AG04450 (cell line): ENCODE measurements around the gene KRT6B. TPM values are rescaled to one million over a fixed set of nuclear protein-coding genes. Genes with fewer than 3 reads are reported as not detected.

Source experiments
- CTCF ChIA-PET: fragments of 300-600, 350-600 bp; formaldehyde crosslinking; extraction: SDS; loops from one replicate; lab custom pipeline; 2022; ENCODE audit warnings: antibody characterized with exemption, inconsistent platforms; lab: Charles Lee
- POLR2A ChIA-PET: fragments of 350-600 bp; formaldehyde crosslinking; extraction: SDS; loops from one replicate; lab custom pipeline; 2021; ENCODE audit warnings: antibody characterized with exemption, inconsistent platforms; lab: Yijun Ruan, JAX
- DNase-seq: peaks from one replicate; pipeline ENCODE4 v3.0.0-alpha.2; 2011; ENCODE audit warnings: low read depth, low spot score
- H3K27ac ChIP-seq: one replicate; pipeline ENCODE4 v1.5.1; 2012; ENCODE audit warnings: low read depth, low read length, control low read depth
- H3K27me3 ChIP-seq: one replicate; pipeline ENCODE4 v1.6.0; 2012; ENCODE audit warnings: low read length; ENCODE audit not compliant: control insufficient read depth, insufficient read depth
- H3K4me3 ChIP-seq: 2 replicates; pipeline ENCODE4 v1.5.1; 2011; ENCODE audit warnings: mild to moderate bottlenecking, low read depth, low read length, control low read depth
- H3K9me3 ChIP-seq: 2 replicates; pipeline ENCODE4 v1.5.1; 2012; ENCODE audit warnings: low read length; ENCODE audit not compliant: control insufficient read depth, insufficient read depth
- polyA plus RNA-seq: library from polyadenylated mRNA; depleted of rRNA; stranded (reverse); fragments of >200 nt; gene quantifications from 2 replicates; pipeline ENCODE4 v1.2.3, GENCODE V29; 2011
- TF ChIP-seq, protein P1 (sequence below): IDR thresholded peaks from 2 replicates; pipeline ENCODE4 v1.5.1; 2011; ENCODE audit warnings: low read depth, low read length, control low read depth, inconsistent platforms

KRT6B gene
- polyA plus RNA-seq, 1 experiment: not detected

DNA sequence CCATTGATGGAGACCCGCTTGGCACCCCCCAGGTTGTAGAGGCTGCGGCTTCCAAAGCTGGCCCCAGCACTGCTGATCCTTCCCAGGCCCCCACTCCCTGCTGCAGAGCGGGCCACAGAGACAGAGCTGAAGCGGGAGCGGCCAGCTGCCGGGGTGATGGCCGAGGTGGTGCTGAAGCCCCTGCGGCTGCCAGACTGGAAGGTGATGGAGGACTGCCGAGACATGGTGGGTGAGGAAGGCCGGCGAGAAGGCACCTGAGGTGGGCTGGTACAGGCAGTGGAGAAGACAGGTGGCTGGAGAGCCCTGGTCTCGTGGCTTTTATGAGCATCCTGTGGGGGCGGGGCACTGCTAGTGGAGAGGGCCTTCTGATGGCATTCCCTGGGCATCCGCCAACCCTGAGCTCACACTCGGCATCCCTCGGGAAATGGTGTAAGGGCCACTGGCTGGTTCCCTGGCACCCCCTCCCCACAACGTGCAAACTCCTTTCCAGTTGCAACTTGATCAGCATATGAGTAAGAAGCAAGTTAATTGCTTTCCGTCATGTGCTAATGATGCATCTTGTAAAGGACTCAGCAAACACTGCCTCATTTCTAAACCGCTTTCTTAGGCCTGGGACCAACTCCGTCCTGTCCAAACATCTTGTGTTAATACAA, 17.7 kb downstream of the KRT6B start, which contains the start of gene KRT75:
TSS of gene KRT75 (minus strand) at position 291 of the 653 bp plus-strand sequence. CDS start at position 224, 67 bp downstream.
- DNase-seq: no peak
- TF ChIP-seq, protein P1, sequence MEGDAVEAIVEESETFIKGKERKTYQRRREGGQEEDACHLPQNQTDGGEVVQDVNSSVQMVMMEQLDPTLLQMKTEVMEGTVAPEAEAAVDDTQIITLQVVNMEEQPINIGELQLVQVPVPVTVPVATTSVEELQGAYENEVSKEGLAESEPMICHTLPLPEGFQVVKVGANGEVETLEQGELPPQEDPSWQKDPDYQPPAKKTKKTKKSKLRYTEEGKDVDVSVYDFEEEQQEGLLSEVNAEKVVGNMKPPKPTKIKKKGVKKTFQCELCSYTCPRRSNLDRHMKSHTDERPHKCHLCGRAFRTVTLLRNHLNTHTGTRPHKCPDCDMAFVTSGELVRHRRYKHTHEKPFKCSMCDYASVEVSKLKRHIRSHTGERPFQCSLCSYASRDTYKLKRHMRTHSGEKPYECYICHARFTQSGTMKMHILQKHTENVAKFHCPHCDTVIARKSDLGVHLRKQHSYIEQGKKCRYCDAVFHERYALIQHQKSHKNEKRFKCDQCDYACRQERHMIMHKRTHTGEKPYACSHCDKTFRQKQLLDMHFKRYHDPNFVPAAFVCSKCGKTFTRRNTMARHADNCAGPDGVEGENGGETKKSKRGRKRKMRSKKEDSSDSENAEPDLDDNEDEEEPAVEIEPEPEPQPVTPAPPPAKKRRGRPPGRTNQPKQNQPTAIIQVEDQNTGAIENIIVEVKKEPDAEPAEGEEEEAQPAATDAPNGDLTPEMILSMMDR: no peak
- Histone ChIP-seq H3K4me3 (no peak within 1 kb of the TSS), H3K27me3 (peaks cover 12% of the 10 kb centered on the region), H3K9me3 (no peaks in the 10 kb centered on the region), H3K27ac (no peak within 1 kb of the TSS)
- ChIA-PET POLR2A (no interaction called here), CTCF (no interaction called here)

DNA sequence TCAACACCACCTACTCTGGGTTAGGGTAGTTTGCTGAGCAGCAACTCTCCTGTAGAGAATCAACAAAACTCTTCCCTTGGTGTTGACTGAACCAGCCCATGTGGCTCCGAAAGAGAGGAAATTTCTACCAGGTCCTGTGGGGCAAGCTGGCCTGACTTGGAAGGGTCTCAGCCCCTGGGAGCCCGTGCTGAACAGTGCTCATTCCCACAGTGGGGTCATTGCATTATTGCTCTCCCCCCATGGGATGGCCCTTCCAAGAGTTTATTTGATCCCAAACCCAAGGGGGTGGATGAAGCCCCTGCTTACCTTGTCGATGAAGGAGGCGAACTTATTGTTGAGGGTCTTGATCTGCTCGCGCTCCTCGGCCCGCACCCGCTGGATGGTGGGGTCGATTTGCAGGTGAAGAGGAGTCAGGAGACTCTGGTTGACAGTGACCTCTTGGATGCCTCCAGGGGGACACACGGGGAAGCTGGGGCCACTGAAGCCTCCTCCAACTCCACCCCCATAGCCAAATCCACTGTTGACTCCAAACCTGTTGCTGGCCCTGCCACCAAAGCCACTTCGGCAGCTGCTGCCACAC, 18.4 kb downstream of the KRT6B start:
- POLR2A ChIA-PET: no interaction called here
- no peak overlapping the region for H3K4me3 ChIP-seq
- no peaks in the 10 kb centered on the region for H3K9me3 ChIP-seq
- no peak overlapping the region for H3K27ac ChIP-seq
- TF ChIP-seq, protein P1: no peak
- no peak for DNase-seq
- peaks cover 14% of the 10 kb centered on the region for H3K27me3 ChIP-seq
- CTCF ChIA-PET: no interaction called here

DNA sequence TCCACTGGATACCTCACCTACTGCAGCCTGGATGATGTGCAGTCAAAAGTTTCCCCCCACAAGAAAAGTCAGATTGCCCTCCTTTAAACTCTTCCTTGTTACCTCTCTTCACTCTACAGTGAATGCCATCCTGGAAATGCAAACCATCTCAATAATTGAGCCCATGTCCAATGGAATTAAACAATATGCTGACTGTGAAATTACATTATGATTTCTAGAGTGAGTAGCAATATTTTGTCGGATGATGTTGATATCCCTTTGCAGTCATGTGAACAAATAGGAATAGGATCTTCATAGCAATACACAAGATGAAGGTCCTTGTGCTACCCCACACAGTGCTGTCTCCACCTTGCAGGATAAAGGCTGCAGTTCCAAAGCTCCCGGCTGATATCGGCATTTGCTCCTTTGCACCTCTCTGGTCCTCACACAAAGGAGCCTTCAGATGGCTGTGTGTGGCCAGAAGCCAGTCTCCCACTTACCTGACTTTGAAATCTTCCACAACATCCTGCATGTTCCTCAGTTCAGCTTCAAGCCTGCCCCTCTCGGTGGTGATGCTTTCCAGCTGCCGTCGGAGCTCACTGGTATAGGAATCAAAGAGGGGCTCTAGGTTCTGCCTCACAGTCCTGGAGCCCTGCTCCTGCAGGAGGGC, 19.3 kb downstream of the KRT6B start:
- TF ChIP-seq, protein P1: no peak
- ChIA-PET POLR2A (no interaction called here), CTCF (no interaction called here)
- no peaks in the 10 kb centered on the region for H3K9me3 ChIP-seq
- DNase-seq: no peak
- H3K27ac ChIP-seq: no peak overlapping the region
- H3K27me3 ChIP-seq: peaks cover 14% of the 10 kb centered on the region
- H3K4me3 ChIP-seq: no peak overlapping the region

DNA sequence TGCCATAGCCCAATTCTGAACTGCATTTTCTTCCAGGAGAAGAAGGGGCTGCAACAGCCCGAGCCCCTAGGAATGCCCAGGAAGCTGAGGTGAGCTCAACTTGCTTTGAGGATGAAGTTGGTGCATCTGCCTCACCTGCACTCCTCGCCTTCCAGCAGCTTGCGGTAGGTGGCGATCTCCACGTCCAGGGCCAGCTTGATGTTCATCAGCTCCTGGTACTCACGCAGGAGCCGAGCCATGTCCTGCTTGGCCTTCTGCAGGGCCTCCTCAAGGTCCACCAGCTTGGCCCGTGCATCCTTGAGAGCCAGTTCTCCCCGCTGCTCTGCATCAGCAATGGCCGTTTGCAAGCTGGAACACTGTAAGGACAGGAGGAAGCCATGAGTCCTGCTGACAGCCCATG, 23.8 kb downstream of the KRT6B start:
- POLR2A ChIA-PET: no interaction called here
- H3K9me3 ChIP-seq: no peaks in the 10 kb centered on the region
- H3K4me3 ChIP-seq: no peak overlapping the region
- no peak for DNase-seq
- CTCF ChIA-PET: no interaction called here
- TF ChIP-seq, protein P1: no peak
- no peak overlapping the region for H3K27ac ChIP-seq
- peaks cover 22% of the 10 kb centered on the region for H3K27me3 ChIP-seq

DNA sequence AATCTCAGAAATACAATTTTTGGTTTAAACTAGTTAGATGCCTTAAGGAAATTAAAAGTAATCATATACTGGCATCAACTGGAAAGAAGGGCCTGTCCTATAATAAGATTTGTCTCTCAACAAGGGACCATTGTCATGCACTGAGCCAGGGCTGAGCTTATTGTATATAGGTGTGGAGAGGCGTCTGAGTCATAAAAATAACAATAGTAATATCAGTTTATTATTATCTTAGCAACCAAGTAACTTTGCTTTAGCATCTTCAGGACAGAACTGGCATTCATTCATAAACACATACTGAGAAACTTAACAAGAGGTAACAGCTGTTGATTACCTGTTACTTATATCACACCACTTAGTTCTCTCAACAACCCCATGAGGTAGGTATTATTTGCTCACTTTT, 24.9 kb downstream of the KRT6B start:
- CTCF ChIA-PET: no interaction called here
- TF ChIP-seq, protein P1: no peak
- Histone ChIP-seq H3K27me3 (peaks cover 20% of the 10 kb centered on the region), H3K4me3 (no peak overlapping the region), H3K9me3 (no peaks in the 10 kb centered on the region), H3K27ac (no peak overlapping the region)
- POLR2A ChIA-PET: no interaction called here
- DNase-seq: no peak
